ENCODE results near the gene NR2C2. TPM values are rescaled to one million over a fixed set of nuclear protein-coding genes. Genes with fewer than 3 reads are reported as not detected.

The NR2C2 gene
- total RNA-seq, 1 donor from 2014 or later = 55.0 TPM

Other genes with a start within 250 kb of the NR2C2 start
- gene FGD5, start 128.6 kb upstream of the NR2C2 start, total RNA-seq = not detected in 2 replicates
- 72.4 and 85.9 TPM in 2 replicates for gene MRPS25, start 117.7 kb downstream of the NR2C2 start, total RNA-seq
- gene RBSN, start 151.6 kb downstream of the NR2C2 start, total RNA-seq = 19.8 and 29.0 TPM in 2 replicates

All from activated B cell treated with CpG ODN at 0.5 μM for 24 hours (primary cell).